HG02938 (cell line): Measurements from ENCODE around the gene POU6F2.
"Not testable (repeated sequence)": the region's sequence is repeated elsewhere in the genome, so short reads cannot be mapped to it uniquely, and the experiment has no call there.

Experiments
- ATAC-seq: cut with Tn5 transposase; IDR thresholded peaks from one replicate; pipeline ENCODE4 v1.9.1; 2021; ENCODE audit warnings: mild to moderate bottlenecking, moderate library complexity; ENCODE audit not compliant: unreplicated experiment

The POU6F2 gene

DNA sequence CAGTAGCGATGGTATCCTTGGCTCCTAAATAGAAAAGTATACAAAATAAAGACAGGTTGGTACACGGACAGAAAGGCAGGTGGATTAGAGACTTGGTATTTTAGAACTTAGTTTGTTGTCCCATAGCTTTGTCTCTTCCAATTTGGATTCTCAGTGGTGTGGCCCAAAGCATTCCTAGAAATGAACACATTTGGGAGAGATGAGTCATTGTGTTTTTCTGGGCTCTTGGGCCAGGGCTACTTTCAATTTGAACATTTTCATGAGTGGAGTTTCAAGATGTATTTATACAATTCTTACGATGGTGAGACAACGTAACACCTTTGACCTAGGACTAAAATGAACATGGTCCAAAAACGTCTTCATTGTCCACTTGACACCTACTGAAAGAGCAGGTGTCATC lies 363.4 kb downstream of the POU6F2 start:
- no peak for ATAC-seq

DNA sequence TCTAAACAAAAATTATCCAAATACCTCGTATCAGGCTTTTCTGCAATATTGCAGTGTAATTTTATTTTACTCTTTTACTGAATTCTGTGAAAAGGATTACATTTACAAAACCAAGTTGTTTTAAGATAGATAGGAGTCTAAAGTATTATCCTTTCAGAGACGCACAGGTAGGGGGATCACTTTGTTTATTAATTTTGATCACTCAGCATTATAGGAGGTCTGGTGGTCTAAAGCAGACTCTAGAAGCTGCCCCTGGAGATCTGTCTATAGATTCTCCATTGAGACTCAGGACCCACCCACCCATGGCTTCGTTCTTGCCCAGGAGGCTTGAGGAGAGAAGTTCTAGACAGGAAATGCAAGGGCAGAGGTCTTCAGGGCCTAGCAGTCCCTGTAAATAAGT lies 365.1 kb downstream of the POU6F2 start:
- ATAC-seq: no peak

DNA sequence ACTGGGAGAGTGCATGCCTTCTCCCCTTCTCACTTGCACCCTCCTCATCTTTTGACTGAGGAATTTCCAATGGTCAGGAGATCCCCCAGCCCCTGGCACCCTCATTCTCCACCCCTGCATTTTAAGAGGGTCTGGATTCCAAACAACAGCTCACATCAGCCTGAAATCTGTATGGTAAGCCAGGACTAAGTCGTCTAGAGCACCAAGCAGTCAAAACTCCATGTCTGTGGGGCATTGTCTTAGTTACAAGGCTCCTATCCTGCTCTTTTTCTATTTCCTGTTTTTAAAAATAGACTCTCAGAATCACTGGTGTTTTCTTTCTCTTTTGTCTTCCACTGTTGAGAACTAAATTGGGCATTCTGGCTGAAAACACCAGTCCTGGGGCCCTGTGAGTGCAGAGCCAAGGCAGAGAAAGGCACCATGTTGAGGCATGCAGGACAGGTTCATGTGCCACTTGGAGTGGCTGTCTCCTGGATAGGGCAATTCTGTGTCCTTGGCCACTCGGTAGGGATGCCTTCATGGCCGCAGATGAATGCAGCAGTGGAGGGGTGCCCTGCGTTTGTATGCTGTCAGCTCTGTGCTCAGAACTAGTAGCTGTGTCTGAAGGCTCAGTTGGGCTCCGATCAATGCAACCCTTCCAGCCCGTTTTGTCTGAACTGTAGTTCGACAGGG lies 371.9 kb downstream of the POU6F2 start:
- no peak for ATAC-seq

DNA sequence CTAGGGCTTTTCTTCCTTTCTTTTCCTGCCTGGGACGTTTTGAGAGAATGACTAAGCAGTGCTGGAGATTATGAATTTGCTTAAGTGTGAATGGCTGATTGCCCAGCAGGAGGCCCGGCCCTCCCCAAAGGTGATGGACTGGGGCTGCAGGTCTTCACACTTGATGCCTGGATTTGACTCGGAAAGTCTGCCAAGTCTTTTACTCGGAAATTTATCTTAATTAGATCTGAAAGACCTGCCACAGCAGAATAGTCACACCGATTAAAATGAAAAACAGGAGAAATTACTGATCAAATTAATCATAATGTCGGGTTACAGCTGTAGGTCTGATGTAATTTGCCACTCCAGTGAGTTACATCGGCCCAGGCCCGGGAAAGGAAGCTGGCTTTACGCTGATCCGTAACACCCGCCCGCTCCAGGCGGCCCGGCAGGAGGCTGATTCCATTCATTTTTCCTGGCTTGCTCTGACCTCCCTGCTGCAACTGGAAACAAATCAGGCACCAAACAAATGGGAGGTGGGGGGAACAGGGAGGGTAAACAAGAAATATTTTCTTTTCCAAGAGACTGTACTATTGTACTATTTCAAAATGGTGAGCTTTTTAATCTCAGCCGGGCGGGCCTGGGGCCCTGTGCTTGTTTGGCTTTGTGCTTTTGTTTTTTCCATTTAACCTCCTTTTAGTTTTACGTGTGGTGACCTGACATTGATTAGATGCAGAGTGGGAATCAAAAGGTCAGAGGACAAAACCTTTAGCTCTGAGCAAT lies 376.1 kb downstream of the POU6F2 start:
- no peak for ATAC-seq

GRCh38 chr7:39355664-39356063 lies 378.0 kb downstream of the POU6F2 start:
- ATAC-seq: peak; percentile 47

DNA sequence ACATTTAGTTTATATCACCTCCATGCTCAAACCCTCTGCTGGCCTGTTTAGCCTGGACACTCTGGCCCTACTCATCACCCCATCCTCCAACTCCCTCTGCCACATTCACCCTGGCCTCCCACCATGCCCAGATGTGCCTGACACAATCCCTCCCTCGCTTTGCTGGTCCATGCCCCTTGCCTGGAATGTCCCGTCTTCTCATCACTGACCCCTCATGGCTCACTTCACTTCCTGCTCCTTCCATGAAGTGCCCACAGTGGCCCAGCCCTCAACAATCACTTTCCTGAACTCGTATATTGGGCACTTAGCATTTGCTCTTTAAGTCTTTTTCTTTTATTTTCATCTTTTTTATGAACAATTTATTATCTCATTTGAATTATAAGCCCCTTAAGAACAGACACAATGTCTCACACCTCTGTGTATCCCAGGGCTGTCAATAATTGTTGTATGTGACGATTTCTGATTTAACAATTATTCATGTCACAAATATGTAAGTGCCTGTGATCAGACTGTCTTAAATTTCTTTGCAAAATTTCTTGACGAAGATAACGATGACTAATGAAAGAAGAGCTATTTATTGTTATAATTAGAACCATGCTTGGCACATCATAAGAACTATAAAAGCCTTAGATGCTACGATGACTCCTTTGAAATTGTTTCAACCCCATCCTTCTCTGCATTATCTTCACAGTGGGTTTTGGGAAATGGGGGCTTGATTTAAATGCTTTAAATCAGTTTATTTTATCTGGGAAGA lies 378.6 kb downstream of the POU6F2 start:
- no peak for ATAC-seq

DNA sequence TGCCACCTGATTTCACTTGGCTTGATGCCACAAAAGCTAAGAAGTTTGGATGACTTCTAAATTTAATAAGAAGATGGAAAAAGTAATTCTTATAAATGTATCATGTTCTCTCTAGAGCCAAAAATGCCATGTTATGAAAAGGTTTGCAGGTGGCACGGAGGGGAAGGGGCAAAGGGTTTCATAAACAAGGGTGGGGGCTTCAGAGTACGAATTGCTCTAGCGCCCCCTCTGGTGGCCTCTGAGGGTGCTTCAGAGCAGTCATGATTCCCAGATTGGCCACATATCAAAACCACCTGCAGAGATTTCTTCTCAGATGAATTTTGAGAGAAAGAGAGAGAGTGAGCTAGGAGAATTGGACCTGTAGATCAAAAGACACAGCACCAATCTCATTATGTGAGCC lies 379.9 kb downstream of the POU6F2 start:
- ATAC-seq: no peak

DNA sequence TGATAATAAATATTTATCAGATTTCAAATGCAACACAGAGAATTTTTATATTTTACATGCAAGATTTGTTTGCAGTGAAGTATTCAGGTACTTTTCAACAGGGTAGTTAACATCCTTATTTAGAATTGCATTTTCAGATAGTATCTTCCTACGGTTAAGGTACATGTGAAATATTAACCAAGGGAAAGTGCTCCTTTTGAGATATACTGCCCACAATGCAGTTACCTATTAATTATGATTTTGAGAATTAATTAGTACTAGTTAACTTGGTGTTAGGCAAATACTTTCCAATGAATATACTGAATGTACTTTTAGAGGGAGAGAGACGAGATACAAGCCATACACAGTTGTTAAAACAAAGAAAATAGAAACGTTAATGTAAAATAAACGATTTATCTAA lies 382.3 kb downstream of the POU6F2 start:
- no peak for ATAC-seq

DNA sequence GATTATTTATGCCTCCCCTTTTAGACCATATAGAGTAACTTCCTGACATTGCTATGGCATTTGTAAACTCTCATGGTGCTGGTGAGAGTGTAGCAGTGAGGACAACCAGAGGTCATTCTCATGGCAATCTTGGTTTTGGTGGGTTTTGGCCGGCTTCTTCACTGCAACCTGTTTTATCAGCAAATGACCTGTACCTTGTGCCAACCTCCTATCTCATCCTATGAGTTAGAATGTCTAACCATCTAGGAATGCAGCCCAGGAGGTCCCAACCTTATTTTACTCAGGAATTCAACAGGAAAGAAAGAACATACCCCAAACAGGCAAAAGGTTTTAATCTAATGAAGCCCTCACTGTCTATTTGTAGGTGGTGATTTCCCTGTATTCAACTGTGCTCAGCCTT lies 383.1 kb downstream of the POU6F2 start:
- ATAC-seq: no peak

- ATAC-seq: no peak
Observed at GRCh38 chr7:39365751-39366295, 388.1 kb downstream of the POU6F2 start.

DNA sequence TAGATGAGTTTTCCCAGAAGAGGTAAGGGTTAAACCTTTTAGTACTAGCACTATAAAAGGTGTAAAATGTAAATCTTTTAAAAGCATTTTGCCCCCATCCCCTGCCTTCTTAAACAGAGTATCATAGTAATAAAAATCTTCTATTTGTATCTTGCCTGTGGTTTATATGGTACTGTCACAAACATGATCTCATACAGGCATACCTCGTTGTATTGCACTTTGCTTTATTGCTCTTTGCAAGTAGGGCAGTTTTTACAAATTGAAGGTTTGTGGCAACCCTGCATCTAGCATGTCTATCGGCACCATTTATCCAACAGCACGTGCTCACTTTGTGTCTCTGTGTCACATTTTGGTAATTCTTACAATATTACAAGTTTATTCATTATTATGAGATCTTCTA lies 389.7 kb downstream of the POU6F2 start:
- no peak for ATAC-seq

- ATAC-seq: no peak
Observed at GRCh38 chr7:39367943-39368342, 390.2 kb downstream of the POU6F2 start.

DNA sequence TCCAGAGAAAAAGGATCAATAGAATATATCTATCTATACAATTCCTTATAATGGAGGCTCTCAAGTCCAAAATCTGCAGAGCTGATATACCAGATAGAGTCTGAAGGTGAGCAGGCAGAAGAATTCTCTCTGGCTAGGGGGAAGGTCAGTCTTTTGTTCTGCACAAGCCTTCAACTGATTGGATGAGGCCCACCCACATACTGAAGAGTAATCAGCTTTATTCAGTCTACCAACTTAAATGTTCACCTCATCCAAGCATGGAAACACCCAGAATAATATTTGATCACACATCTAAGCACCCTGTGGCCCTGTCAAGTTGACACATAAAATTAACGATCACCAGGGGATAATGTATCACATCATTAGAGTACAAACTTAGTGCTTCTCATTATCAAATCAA lies 394.7 kb downstream of the POU6F2 start:
- ATAC-seq: no peak

- ATAC-seq: no peak
Observed at GRCh38 chr7:39374436-39375040, 396.8 kb downstream of the POU6F2 start.

DNA sequence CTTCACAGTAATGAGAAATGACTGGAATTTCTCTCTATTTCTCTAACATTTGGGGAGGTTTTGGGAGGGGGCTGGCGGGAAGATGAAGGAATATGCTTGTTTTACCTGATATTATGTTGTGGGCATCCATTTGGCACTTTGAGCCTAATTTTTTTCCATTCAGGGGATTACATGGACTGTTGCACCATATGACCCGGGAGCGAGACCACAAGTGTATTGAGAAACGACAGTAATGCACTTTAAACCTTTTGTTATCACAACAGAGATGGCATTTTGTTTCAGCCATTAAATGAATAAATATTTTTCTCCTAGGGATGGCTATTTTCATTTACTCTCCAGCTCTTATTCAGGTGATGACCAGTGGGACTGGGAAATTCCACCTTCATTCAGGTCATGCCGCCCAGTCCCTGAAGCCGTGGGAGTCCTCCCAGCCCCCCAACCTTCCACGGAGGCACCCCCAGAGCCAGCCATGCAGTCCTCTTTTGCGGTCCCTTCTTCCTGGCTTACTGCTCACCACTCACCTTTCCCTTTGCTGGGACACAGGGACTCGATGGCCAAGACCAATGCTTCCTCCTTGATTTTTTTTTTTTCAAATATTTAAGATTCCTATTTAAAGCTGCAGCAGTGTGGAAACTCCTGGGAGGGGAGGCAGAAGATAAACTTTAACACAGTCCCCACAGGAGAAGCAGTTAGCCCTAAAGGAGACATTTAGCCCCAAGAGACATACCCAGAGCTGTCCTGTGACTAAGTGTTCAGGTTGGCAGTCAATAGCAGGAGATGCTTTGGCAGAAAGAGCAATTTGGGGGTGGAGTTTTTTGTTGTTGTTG lies 397.6 kb downstream of the POU6F2 start:
- ATAC-seq: no peak

DNA sequence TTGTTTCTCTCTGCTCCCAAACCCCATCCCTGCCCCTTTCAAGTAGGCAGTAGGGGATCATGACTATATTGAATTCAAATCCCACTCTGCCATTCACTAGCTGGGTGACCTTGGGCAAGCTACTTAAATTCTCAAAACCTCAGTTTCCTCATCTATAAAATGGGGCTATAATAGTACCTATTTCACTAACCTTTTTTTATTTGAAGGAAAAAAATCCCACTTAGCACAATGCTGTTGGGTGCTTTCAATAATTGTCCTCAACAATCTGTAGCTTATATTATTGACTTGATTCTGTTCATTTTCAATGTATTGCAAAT lies 398.1 kb downstream of the POU6F2 start:
- no peak for ATAC-seq

- ATAC-seq: not testable (repeated sequence)
Observed at GRCh38 chr7:39376881-39377280, 399.2 kb downstream of the POU6F2 start.

- no peak for ATAC-seq
Observed at GRCh38 chr7:39379416-39379815, 401.7 kb downstream of the POU6F2 start.

- ATAC-seq: no peak
Observed at GRCh38 chr7:39383136-39383535, 405.4 kb downstream of the POU6F2 start.

DNA sequence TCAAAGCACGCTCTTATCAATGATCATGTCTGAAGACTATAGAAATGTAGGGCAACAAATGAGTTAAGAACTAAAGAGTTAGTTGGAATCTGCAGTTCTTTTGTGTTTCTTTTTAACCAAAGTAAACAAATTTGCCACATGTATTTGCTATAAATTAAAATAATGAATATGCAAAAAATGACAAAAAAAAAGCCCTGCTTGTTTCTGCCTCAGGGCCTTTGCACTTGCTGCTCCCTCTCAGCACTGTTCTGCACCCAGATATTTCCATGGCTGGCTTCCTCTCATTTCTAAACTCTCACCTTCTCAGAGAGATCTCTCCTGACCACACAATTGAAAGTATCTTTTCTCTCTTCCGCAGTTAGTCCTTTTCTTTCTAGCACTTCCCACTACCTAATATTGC lies 406.7 kb downstream of the POU6F2 start:
- ATAC-seq: no peak

- ATAC-seq: no peak
Observed at GRCh38 chr7:39386718-39387117, 409.0 kb downstream of the POU6F2 start.
